Stimulated activated CD4-positive, alpha-beta T cell treated with anti-CD3 and anti-CD28 coated beads, Interleukin-4, amount 100 ng/mL, for 1 hour (primary cell): ENCODE measurements around the gene MVD.

Source experiments
- DNase-seq: peaks from one replicate; pipeline ENCODE4 v3.0.0-alpha.2; 2020

Gene MVD

GRCh38 chr16:88653596-88654362 is 9.1 kb downstream of the MVD start:
- DNase-seq: no peak

GRCh38 chr16:88653101-88653500 is 9.8 kb downstream of the MVD start:
- no peak for DNase-seq

DNA sequence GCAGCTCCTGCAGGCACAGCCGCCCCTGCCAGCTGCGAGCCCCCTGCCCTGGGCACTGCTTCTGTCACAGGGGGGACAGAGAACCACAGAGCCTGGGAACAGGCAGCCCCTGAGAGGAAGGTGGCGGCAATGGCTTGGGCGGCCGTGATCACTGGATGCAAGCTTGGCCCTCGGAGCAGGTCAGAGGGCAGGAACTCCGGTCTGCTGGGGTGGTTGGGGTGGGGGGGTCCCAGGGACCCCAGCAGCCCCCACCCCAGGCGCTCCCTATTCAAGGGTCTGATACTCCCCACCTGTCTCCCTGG is 10.2 kb downstream of the MVD start:
- no peak for DNase-seq

GRCh38 chr16:88651989-88652761 is 10.7 kb downstream of the MVD start:
- no peak for DNase-seq

- peak; percentile 69 for DNase-seq
Observed at GRCh38 chr16:88651276-88651988, 11.5 kb downstream of the MVD start.

DNA sequence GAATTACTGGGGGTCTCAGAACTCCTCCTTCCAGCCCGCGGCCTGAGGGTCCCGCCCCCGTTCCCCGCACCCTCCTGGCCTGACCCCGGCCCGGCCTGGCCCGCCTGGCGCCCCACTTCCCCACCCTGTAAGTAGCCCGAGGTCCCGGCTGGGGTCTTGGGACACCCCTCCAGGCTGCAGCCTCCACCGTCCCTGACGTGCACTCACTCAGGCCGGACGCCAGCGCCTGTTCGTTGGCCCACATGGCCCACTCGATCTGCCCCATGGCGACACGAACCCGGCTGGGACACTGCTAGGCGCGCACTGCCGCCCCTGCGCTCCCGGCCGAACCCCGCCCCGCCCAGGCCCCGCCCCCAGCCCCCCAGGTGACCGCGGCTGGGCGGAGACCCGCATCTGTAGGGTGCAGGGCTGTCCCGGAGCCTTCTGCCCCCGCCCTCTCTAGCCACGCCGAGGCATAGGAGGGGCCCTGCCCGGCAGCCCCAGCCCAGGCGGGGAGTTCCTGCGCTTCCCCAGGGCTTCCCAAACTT is 12.1 kb downstream of the MVD start, which contains the start of gene CYBA:
CYBA (minus strand) TSS at position 305 of the 527 bp plus-strand sequence; CDS start at position 265, 40 bp downstream.
- peak; percentile 72 for DNase-seq

- DNase-seq: peak; percentile 38
Observed at GRCh38 chr16:88649924-88650748, 12.8 kb downstream of the MVD start.

GRCh38 chr16:88649195-88649923 is 13.5 kb downstream of the MVD start:
- DNase-seq: no peak

DNA sequence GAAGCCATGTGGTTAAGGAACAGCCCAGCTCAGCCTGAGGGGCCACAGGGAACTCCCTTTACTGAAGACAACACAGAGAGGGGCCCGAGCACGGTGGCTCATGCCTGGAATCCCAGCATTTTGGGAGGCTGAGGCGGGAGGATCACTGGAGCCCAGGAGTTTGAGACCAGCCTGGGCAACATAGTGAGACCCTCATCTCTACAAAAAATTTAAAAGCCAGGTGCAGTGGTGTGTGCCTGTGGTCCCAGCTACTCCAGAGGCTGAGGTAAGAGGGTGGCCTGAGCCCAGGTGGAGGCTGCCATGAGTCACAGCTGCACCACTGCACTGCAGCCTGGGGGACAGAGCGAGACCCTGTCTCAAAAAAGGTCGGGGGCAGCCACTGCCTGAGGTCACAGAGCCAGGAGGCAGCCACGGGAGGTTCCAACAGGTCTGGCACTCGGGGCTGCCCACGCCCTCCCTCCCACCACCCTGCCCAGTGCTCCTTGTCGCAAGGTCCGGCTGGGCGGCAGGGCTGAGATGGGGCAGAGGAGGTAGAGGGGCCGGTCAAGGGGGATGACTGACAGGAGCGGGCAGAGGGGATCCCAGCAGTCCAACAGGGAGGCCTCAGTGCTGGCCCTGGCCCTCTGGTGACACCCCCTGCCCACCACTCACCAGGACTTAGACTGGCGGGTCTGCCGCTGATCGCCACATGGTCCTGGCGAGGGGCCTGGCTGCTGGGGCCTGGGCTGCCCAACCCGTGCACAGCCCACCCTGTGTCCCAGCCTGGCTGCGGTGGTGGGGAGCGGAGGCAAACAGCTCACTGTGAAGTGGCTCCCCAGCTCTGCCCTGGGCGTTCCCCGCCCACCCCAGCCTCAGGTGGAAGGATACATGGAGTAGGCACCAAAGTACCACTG is 15.5 kb downstream of the MVD start:
- no peak for DNase-seq

- no peak for DNase-seq
Observed at GRCh38 chr16:88646345-88647034, 16.4 kb downstream of the MVD start.

DNA sequence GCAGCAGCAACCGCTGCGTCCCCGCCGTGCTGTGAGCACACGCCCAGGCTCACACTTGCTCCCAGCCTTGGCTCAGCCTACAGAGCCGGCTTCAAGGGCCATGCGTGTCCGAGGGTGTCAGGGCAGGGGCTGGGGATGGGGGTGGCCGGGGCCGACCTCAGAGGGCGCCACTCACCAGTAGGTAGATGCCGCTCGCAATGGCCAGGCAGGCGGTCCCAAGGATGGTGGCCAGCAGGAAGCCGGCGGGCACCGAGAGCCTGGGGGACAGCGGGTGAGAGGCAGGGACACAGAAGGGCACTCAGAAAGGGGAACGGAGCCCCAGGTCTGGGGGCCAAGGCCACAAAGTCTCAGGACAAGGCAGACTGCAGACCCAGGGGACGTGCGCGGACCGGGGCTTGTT is 16.9 kb downstream of the MVD start:
- DNase-seq: no peak

DNA sequence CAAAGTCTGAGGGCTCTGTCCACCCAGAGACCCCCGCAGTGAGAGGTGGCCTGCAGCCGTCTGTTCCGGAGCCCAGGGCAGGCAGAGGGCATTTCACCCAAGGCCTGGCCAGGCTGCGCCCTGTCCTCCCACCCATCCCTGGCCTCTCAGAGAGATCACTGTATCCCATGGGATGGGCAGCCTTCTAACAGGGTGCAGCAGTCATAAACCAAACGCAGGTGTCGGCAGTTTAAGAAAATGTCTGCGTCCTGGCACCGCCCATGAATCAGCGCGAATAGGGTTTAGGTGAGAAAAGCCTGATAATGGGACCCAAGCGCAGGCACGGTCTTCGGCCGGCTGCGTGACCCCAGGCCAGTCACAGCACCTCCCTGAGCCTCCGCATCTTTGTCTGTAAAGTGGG is 17.4 kb downstream of the MVD start:
- DNase-seq: no peak

GRCh38 chr16:88643644-88643932 is 19.3 kb downstream of the MVD start:
- DNase-seq: no peak

DNA sequence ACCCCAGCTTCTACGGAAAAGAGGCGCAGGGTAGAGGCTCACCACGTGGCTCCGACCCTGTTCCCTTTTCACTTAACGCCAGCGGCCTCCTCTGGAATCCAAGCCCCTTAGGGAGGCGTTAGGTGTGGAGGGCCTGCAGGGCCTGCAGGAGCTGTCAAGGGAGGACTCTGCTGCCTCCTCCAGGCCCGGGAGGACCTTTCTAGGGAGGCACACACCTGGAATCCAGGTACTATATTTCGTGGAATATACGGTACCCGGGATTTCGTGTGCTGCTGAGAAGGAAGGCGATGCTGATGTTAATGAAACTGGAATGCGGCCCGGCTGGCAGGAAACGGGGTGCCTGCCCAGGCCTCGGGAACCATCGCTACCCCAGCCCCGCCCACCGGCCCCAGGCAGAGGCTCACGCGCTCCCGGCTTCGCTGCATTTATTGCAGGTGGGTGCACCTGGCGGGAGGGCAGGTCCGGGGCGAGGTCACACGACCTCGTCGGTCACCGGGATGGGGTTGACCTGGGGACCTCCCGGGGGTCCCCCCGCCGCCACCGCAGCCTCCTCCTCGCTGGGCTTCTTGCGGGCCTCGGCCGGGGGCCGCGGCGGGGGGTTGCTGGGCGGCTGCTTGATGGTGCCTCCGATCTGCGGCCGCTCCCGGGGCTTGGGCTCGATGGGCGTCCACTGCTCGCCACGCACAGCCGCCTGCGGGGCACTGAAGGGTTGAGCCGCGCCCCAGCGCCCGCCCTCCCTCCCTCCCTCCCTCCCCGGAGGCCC is 19.8 kb downstream of the MVD start:
- DNase-seq: no peak

DNA sequence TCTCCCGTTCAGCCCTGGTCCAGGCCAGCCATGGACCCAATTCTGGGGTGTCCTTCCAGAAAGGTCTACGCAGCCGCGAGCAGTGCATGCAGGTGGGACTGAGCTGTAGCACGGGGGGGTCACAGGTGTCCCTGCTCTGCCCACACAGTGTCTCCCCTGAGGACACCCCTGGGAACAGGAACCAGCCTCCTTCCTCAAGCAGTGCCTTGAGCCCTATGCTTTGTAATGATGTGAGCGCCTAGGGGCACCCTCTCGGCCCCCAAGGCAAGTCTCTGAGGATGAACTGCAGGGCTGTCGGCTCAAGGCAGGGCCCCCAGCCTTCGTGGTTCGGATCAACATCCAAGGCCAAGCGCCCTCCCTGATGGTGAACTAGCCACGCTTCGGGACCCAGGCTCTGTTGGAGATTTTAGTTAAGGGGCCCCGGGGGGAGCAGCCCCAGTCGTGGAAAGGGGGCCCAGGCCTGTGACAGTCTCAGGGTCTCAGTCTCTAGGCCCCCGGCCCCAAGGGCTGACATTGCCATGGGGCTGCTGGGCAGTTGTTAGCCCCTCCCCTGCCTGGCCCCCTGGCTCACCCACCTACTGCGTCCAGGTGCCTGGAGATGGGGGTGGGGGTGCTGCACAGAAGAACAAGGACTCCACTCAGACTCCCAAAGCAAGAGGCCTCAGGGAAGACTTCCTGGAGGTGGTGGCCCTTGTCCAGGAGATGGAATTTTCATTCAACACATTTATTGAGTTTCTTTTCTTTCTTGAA is 22.2 kb downstream of the MVD start:
- no peak for DNase-seq

DNA sequence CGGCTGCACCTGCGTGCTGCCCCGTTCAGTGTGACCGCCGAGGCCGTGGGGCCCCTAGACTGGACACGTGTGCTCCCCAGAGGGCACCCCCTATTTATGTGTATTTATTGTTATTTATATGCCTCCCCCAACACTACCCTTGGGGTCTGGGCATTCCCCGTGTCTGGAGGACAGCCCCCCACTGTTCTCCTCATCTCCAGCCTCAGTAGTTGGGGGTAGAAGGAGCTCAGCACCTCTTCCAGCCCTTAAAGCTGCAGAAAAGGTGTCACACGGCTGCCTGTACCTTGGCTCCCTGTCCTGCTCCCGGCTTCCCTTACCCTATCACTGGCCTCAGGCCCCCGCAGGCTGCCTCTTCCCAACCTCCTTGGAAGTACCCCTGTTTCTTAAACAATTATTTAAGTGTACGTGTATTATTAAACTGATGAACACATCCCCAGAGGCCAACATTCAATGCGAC is 22.8 kb downstream of the MVD start:
- no peak for DNase-seq

DNA sequence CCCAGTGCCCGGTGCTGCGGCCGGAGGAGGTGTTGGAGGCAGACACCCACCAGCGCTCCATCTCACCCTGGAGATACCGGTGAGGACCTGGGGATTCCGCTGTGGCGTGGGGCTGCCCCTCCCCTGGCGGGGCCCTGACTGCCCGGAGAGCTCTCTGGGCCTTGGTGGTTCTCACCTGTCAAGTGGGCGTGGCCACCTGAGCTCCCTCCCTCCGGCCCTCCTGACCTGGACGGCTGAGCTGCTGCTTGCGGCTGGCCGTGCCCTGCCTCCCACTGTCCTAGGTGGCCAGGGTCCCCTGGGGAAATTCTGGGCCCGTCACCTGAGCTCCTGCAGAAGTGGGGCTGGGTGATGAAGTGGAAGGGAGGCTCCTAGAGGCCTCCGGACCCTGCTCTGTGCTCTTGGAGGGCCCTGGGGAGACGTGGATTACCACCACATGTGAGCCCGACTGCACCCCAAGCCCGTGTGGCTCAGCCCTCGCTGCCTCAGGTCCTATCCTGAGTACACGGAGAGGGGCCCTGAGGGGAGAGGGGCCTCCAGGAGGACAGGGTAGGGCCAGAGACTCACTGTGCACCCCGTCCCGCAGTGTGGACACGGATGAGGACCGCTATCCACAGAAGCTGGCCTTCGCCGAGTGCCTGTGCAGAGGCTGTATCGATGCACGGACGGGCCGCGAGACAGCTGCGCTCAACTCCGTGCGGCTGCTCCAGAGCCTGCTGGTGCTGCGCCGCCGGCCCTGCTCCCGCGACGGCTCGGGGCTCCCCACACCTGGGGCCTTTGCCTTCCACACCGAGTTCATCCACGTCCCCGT is 23.5 kb downstream of the MVD start:
- no peak for DNase-seq
